Measurements from ENCODE around the gene TENT4B.

Gene TENT4B

GRCh38 chr16:50210266-50211038 is 57.3 kb downstream of the TENT4B start:
- peak overlapping the region in 1 of 2 donors; percentile 31 for H3K4me3 ChIP-seq (ENCODE audit: low read length in 2 of 2)
- H3K27me3 ChIP-seq (ENCODE audit: control insufficient read depth in 1 of 2, insufficient read depth in 2 of 2, low read length in 2 of 2), result no peaks in the 10 kb centered on the region
- no peaks in the 10 kb centered on the region for H3K9me3 ChIP-seq (ENCODE audit: control insufficient read depth in 2 of 2, low read length in 2 of 2)
- H3K9ac ChIP-seq (ENCODE audit: low read length in 2 of 2), result peak overlapping the region in 1 of 2 donors; percentile 8
- H3K27ac ChIP-seq (ENCODE audit: low read length), result peak overlapping the region; percentile 18
- peaks cover 2 to 17% of the 10 kb centered on the region in 2 donors for H3K36me3 ChIP-seq (ENCODE audit: control insufficient read depth in 2 of 2, insufficient read depth in 2 of 2, low read length in 2 of 2)
- peaks cover 35% of the 10 kb centered on the region for H3K4me1 ChIP-seq (ENCODE audit: control insufficient read depth, insufficient read depth, low read length)

- Histone ChIP-seq H3K27me3 (ENCODE audit: control insufficient read depth in 1 of 2, insufficient read depth in 2 of 2, low read length in 2 of 2) (no peaks in the 10 kb centered on the region), H3K4me1 (ENCODE audit: control insufficient read depth, insufficient read depth, low read length) (peaks cover 22% of the 10 kb centered on the region), H3K27ac (ENCODE audit: low read length) (no peak overlapping the region), H3K4me3 (ENCODE audit: low read length in 2 of 2) (no peak overlapping the region), H3K9me3 (ENCODE audit: control insufficient read depth in 2 of 2, low read length in 2 of 2) (no peaks in the 10 kb centered on the region), H3K9ac (ENCODE audit: low read length in 2 of 2) (no peak overlapping the region), H3K36me3 (ENCODE audit: control insufficient read depth in 2 of 2, insufficient read depth in 2 of 2, low read length in 2 of 2) (peaks cover 6 to 36% of the 10 kb centered on the region in 2 donors)
These were observed 60.9 kb downstream of the TENT4B start for GRCh38 chr16:50213939-50214519.

DNA sequence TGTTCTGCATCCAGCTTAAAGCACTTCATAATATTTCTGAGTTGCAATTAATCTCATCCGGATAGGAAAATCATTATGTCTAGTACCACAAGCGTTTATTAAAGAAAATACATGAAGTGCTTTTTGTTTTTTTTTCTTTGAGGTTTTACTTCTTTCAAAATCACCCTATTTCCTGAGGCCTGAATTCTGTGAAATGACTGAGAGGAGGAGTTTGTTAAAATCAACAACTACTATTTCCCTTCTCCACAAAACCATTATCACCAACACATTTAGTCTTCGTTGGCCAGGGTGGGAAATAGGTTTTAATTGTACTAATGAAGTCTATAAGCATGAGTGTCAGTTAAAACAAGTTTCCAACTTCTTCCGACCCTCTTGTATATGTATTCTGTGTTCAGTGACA is 62.6 kb downstream of the TENT4B start:
- Histone ChIP-seq H3K9ac (ENCODE audit: low read length in 2 of 2) (no peak overlapping the region), H3K36me3 (ENCODE audit: control insufficient read depth in 2 of 2, insufficient read depth in 2 of 2, low read length in 2 of 2) (peaks cover 6 to 36% of the 10 kb centered on the region in 2 donors), H3K27ac (ENCODE audit: low read length) (no peak overlapping the region), H3K27me3 (ENCODE audit: control insufficient read depth in 1 of 2, insufficient read depth in 2 of 2, low read length in 2 of 2) (no peaks in the 10 kb centered on the region), H3K4me3 (ENCODE audit: low read length in 2 of 2) (no peak overlapping the region), H3K4me1 (ENCODE audit: control insufficient read depth, insufficient read depth, low read length) (peaks cover 5% of the 10 kb centered on the region), H3K9me3 (ENCODE audit: control insufficient read depth in 2 of 2, low read length in 2 of 2) (no peaks in the 10 kb centered on the region)

- H3K4me3 ChIP-seq (ENCODE audit: low read length in 2 of 2), result no peak overlapping the region
- peaks cover 6 to 36% of the 10 kb centered on the region in 2 donors for H3K36me3 ChIP-seq (ENCODE audit: control insufficient read depth in 2 of 2, insufficient read depth in 2 of 2, low read length in 2 of 2)
- no peak overlapping the region for H3K9ac ChIP-seq (ENCODE audit: low read length in 2 of 2)
- H3K27ac ChIP-seq (ENCODE audit: low read length), result no peak overlapping the region
- H3K4me1 ChIP-seq (ENCODE audit: control insufficient read depth, insufficient read depth, low read length), result peaks cover 3% of the 10 kb centered on the region
- no peaks in the 10 kb centered on the region for H3K27me3 ChIP-seq (ENCODE audit: control insufficient read depth in 1 of 2, insufficient read depth in 2 of 2, low read length in 2 of 2)
- no peaks in the 10 kb centered on the region for H3K9me3 ChIP-seq (ENCODE audit: control insufficient read depth in 2 of 2, low read length in 2 of 2)
These were observed 63.1 kb downstream of the TENT4B start for GRCh38 chr16:50216231-50216630.

GRCh38 chr16:50219402-50219975 is 66.4 kb downstream of the TENT4B start:
- Histone ChIP-seq H3K9me3 (ENCODE audit: control insufficient read depth in 2 of 2, low read length in 2 of 2) (no peaks in the 10 kb centered on the region), H3K4me1 (ENCODE audit: control insufficient read depth, insufficient read depth, low read length) (no peaks in the 10 kb centered on the region), H3K27ac (ENCODE audit: low read length) (no peak overlapping the region), H3K4me3 (ENCODE audit: low read length in 2 of 2) (no peak overlapping the region), H3K27me3 (ENCODE audit: control insufficient read depth in 1 of 2, insufficient read depth in 2 of 2, low read length in 2 of 2) (no peaks in the 10 kb centered on the region), H3K36me3 (ENCODE audit: control insufficient read depth in 2 of 2, insufficient read depth in 2 of 2, low read length in 2 of 2) (peaks cover 4 to 28% of the 10 kb centered on the region in 2 donors), H3K9ac (ENCODE audit: low read length in 2 of 2) (no peak overlapping the region)

GRCh38 chr16:50224286-50224685 is 71.2 kb downstream of the TENT4B start:
- Histone ChIP-seq H3K9ac (ENCODE audit: low read length in 2 of 2) (no peak overlapping the region), H3K4me3 (ENCODE audit: low read length in 2 of 2) (no peak overlapping the region), H3K9me3 (ENCODE audit: control insufficient read depth in 2 of 2, low read length in 2 of 2) (no peaks in the 10 kb centered on the region), H3K27ac (ENCODE audit: low read length) (no peak overlapping the region), H3K27me3 (ENCODE audit: control insufficient read depth in 1 of 2, insufficient read depth in 2 of 2, low read length in 2 of 2) (no peaks in the 10 kb centered on the region), H3K4me1 (ENCODE audit: control insufficient read depth, insufficient read depth, low read length) (peaks cover 2% of the 10 kb centered on the region), H3K36me3 (ENCODE audit: control insufficient read depth in 2 of 2, insufficient read depth in 2 of 2, low read length in 2 of 2) (peaks cover 16 to 17% of the 10 kb centered on the region in 2 donors)

DNA sequence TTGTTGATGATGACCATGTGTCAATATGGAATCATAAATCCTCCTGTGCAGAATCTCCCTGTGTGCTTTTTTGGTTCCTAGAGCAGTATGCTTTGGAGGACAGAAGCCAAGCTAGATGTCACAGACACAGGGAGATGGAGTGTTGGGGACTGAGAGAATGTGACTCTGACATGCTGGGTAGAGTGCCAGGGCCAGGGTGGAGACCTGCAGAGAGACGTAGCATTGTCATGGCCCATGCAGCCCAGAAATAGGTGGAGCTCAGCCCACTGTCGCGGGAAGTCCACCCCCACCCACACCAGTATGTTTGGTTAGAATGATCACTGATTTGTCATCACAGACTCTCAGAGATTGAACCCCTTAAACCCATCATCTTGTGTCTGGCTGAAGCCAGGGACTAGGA is 74.0 kb downstream of the TENT4B start:
- Histone ChIP-seq H3K4me1 (ENCODE audit: control insufficient read depth, insufficient read depth, low read length) (peaks cover 2% of the 10 kb centered on the region), H3K9me3 (ENCODE audit: control insufficient read depth in 2 of 2, low read length in 2 of 2) (no peaks in the 10 kb centered on the region), H3K4me3 (ENCODE audit: low read length in 2 of 2) (no peak overlapping the region), H3K36me3 (ENCODE audit: control insufficient read depth in 2 of 2, insufficient read depth in 2 of 2, low read length in 2 of 2) (peaks cover 13 to 17% of the 10 kb centered on the region in 2 donors), H3K27ac (ENCODE audit: low read length) (no peak overlapping the region), H3K9ac (ENCODE audit: low read length in 2 of 2) (no peak overlapping the region), H3K27me3 (ENCODE audit: control insufficient read depth in 1 of 2, insufficient read depth in 2 of 2, low read length in 2 of 2) (no peaks in the 10 kb centered on the region)

DNA sequence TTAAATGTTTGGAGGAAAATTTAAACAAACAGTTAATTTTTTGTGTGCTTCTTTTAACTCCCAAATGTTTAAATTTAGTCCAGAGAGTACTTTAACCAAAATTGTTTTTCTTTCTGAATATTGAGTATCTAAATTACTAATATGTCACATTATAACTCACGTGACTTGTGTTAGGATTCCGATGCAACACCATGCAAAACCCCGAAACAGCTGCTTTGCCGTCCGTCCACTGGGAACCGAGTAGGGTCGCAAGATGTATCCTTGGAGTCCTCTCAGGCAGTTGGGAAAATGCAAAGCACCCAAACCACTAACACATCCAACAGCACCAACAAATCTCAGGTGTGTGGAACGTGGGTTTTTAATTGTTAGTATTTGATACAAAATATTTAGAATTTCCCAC is 74.6 kb downstream of the TENT4B start:
- Histone ChIP-seq H3K36me3 (ENCODE audit: control insufficient read depth in 2 of 2, insufficient read depth in 2 of 2, low read length in 2 of 2) (peaks cover 13 to 20% of the 10 kb centered on the region in 2 donors), H3K9ac (ENCODE audit: low read length in 2 of 2) (no peak overlapping the region), H3K27ac (ENCODE audit: low read length) (no peak overlapping the region), H3K9me3 (ENCODE audit: control insufficient read depth in 2 of 2, low read length in 2 of 2) (no peaks in the 10 kb centered on the region), H3K27me3 (ENCODE audit: control insufficient read depth in 1 of 2, insufficient read depth in 2 of 2, low read length in 2 of 2) (no peaks in the 10 kb centered on the region), H3K4me1 (ENCODE audit: control insufficient read depth, insufficient read depth, low read length) (peaks cover 2% of the 10 kb centered on the region), H3K4me3 (ENCODE audit: low read length in 2 of 2) (no peak overlapping the region)

DNA sequence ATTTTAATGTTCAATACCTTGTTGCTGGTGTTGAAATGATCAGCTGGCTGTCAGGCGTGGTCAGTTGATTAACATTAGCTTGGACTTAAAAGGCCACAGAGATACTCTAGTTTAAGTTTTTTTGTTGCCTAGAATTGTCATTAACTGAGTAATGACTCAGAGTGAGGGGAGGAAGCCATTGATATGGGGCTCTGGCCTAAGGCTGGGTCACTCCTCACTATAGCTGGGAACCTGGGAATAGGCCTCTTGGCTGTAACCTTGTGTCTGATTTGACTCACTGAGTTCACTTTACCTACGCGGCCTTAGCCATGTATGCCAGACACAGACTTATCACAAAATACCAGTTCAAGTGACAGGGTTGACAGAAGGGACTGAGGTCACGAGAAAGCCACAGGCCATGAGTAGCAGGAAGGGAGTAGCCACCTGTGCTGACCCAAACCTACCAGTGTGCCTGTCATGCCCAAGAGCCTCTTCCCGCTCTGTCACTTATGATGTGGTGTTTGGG is 75.3 kb downstream of the TENT4B start:
- Histone ChIP-seq H3K27me3 (ENCODE audit: control insufficient read depth in 1 of 2, insufficient read depth in 2 of 2, low read length in 2 of 2) (no peaks in the 10 kb centered on the region), H3K27ac (ENCODE audit: low read length) (no peak overlapping the region)

GRCh38 chr16:50229149-50229726 is 76.1 kb downstream of the TENT4B start:
- Histone ChIP-seq H3K27ac (ENCODE audit: low read length) (no peak overlapping the region), H3K4me3 (ENCODE audit: low read length in 2 of 2) (no peak overlapping the region), H3K9ac (ENCODE audit: low read length in 2 of 2) (no peak overlapping the region), H3K27me3 (ENCODE audit: control insufficient read depth in 1 of 2, insufficient read depth in 2 of 2, low read length in 2 of 2) (no peaks in the 10 kb centered on the region), H3K36me3 (ENCODE audit: control insufficient read depth in 2 of 2, insufficient read depth in 2 of 2, low read length in 2 of 2) (peaks cover 13 to 20% of the 10 kb centered on the region in 2 donors), H3K4me1 (ENCODE audit: control insufficient read depth, insufficient read depth, low read length) (peaks cover 2% of the 10 kb centered on the region), H3K9me3 (ENCODE audit: control insufficient read depth in 2 of 2, low read length in 2 of 2) (no peaks in the 10 kb centered on the region)

More for the DNA sequence above, 75.3 kb downstream of the TENT4B start:
- no peaks in the 10 kb centered on the region for H3K9me3 ChIP-seq (ENCODE audit: control insufficient read depth in 2 of 2, low read length in 2 of 2)
- H3K4me3 ChIP-seq (ENCODE audit: low read length in 2 of 2), result no peak overlapping the region
- H3K9ac ChIP-seq (ENCODE audit: low read length in 2 of 2), result no peak overlapping the region
- H3K4me1 ChIP-seq (ENCODE audit: control insufficient read depth, insufficient read depth, low read length), result peaks cover 2% of the 10 kb centered on the region
- H3K36me3 ChIP-seq (ENCODE audit: control insufficient read depth in 2 of 2, insufficient read depth in 2 of 2, low read length in 2 of 2), result peaks cover 13 to 20% of the 10 kb centered on the region in 2 donors

All from stomach smooth muscle (tissue), 2 donors.